HG03097 (cell line): ENCODE data around the gene LRRFIP1.

Source experiments
- ATAC-seq: cut with Tn5 transposase; IDR thresholded peaks from one replicate; pipeline ENCODE4 v1.9.1; 2021; ENCODE audit not compliant: unreplicated experiment, low FRiP score

Gene LRRFIP1

DNA sequence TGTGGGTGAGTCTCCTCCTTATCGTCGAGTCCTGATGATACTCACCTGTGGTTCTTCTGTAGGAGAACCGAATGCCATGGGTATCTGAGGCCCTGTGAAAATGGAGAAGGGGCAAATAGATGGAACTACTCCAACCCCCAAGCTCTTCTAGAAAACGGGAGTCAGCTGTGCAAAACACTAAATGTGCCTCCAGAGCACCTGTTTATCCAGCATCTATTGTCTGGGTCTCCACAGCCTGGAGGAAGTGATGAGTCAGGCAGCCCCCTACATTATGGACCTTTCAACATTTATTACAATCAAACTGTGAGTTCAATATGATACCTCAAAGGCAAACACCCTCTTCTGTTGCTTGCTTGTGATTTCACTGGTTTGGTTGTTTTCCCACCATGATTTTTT is 9.8 kb upstream of the LRRFIP1 start:
- no peak for ATAC-seq

DNA sequence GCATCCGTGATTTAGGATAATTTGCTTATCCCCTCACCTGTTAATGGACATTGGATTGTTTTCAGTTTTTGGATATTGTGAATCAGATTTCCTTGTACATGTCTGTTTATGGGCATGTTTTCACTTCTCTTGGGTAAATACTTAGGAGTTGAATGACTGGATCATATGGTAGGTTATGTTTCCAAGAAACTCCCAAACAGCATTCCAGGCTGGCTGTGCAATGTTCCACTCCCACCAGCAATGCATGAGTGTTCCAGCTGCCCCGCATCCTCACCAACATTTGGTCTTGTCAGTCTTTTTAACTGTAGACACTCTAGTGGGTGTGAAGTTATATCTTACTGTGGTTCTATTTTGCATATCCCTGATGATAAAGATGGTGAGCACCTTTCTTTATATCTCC is 8.9 kb upstream of the LRRFIP1 start:
- ATAC-seq = no peak

DNA sequence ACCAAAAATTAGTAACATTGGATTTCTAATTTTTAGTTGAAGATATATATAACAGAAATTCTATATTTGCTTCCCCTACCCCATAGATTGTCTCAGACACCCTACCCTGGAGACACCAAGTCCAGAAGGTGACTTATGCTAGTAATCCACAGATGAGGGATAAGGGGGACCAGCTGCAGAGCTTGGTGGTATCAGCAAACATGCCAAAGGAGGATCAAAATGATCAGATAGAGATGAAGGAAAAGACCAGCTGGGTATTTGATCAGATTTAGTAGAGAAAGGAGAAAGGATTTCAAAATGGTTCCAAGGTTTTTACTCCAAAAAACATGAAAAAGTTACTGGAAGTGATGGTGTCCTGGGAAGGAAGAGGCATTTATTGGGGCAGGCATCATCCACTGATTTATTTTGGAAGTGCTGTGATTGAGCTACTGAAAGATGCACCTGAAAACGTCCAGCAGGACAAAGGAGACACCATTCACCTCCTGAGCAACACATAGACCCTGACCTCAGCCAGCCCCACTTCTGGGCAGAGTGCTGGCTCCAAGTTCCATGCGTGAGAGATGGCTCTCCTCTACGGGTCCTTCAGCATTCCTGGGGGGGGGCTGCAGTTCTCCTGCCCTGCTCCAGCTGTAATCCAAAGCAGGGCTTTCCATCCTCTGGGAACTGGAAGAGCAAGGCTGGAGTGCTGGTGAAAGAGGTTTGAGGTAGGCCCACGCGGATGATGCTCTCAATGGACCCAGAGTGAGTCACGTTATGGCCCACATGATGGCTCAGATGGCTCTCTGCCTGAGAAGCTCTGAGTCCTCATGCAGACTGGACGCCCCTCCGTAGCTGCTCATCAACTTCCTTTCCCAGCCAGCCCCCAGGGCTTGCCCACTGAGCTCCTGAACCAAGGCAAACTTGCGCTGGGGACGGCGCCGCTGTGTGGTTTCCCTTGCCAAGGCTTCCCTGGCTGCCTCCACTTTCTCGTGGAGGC is 3.7 kb upstream of the LRRFIP1 start:
- ATAC-seq = no peak

DNA sequence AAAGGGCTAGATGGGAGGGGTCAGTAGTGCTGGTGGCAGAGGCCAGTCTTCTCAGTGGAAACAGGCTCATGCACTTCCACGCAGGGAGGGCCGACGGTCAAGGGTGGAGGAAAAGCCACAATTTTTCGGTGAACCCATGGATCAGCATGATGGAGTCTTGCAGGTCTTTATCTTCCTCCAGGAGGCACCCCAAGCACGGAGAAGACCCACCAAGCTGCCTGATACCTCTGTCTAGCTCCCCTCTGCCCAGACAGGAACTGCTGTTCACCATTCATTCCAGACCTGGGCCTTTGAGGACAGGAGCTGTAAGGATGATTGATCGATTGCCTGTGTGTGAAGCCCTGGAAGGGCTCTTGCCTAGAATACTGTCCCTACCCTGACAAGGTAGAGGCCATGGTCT is 2.8 kb upstream of the LRRFIP1 start:
- ATAC-seq = no peak

DNA sequence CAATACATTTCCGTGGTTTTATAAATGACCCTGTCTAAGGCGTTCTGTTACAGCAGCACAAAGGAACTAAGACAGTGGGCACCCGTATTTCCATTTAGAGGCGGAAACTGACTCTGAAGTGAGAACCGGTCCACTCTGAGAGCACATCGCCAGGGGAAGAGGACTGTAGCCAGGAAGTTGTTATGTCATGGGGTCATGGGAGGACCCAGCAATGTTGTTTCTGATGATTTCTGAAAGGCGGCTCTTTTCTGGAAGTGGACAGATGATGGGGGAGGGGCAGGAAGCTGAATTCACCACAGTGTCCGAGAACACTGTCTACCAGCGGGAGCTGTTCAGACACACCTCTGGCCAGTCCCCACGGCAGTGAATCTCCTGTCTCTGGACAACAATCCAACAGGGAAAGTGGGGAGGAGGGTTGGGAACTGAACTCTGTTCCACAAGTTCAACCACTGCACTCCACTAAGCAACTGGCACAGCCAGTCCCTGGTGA is 2.1 kb upstream of the LRRFIP1 start:
- ATAC-seq = no peak

DNA sequence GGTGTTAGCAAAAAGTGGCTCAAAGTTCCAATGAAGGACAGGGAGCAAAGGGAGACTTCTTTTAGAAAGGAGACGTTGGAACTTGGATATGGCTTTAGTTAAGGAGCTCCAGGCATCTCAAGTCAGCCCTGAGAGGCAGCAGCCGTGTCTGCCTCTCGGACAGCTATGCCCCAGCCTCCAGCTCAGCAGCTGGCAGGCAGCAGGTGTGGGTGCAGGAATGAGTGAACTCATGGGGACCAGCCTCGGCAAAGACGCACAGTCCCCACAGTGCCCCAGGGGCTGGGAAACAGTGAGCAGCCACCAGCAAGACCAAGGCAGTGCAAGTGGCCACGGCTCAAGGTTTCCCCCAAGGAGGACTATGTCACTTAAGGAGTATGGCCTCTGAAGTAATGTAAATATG is 1.6 kb upstream of the LRRFIP1 start:
- ATAC-seq = no peak

DNA sequence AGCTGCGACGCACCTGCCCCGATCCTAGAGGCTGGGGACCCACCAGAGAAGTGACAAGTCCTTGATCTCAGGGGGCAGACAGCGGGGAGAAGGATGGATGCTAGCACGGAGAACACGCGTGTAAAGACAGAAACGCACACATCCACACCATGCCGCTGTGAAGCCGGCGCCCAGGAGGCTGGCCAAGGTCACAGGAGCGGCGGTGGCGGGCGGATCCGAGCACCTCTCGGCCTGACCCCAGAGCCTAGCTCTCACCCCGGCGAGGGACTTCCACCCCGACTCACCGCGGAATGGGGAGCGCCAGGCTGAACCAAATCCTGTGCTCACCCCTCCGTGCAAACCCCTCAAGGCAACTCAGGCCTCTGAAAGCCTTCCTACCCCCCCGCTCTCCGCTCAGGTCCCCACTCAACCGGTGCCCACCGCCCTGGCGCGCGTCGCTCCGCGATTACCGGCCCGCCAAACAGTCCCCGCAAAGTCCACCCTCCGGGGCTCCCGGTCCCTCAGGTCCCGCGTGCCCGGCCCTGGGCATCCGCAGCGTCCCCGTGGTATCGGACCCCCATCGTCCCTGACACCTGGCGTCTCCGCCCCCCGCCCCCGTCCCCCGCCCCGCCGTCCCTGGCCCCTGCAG is 460 bp upstream of the LRRFIP1 start:
- no peak for ATAC-seq

DNA sequence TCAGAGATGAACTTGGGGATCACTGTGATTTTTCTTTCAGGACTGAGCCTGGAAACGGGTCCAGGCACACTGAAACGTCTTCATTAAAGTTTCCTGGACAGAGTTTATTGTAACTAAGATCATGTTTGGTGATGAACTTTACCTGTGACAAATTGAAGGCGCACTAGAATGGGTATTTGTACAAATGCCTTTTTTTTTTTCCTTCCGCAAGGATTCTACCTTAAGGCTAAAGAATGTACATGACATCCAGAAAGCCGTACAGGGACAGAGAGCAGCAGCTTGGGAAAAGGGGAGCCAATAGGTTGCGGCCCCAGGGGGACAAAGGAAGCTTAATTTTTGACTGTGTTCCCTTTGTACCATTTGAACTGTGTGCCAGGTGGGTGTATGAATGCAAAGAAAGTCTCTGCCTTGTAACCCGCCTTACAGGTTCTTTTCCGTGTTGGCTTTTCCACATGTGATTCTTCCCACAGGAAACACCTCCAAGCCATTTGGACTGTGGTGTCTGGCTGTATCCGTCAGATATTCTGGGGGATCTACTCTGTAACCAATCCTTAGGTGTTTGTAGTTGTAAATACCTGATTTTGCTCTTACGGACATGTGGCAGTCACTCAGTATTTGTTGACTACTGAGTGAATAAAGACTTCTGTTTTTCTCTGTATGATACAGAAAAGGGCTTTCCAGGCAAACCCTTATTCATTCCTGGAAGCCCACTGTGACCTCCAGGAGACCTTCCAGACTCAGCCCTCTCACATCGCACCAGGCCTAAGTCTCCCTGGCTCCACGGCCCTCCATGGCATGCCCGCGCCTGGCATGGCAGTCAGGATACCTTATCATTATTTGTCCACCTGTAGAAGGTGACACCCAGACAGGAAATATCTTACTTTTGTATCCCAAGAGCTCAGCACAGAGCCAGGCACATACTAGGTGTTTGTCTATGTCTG is 1.1 kb downstream of the LRRFIP1 start:
- ATAC-seq = no peak

DNA sequence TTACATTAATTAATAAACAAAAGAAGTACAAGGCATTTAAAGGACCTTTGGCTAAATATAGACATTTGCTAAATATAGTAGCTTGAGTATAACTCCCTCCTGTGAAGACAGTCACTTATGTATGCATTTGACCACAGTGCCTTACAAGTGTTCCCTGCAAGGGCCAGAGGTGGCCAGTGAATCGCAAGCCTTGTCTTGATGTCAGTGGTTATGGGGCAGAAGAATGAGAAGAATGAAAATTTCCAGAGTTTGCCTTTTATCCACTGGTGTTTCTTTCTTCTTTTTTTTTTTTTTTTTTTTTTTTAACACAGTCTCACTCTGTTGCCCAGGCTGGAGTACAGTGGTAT is 1.8 kb downstream of the LRRFIP1 start:
- ATAC-seq = no peak

DNA sequence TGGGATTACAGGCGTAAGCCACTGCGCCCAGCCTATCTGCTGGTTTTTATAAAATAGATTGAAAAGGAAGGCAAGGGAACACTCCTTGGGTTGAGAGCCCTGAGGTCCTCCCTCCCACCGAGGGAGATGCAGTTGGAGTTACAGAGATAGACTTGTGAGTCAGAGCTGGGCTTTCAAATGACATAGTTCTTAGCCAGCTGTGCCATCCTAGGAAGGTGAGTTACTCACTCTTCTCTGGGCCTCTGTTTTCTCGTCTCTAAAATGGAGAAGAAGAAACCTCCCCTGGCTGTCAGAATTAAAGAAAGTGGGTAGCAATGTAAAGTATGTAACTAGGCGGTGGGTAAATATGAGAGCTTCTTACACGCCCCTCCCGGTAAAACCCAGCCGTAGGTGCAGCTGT is 2.4 kb downstream of the LRRFIP1 start:
- ATAC-seq = no peak

DNA sequence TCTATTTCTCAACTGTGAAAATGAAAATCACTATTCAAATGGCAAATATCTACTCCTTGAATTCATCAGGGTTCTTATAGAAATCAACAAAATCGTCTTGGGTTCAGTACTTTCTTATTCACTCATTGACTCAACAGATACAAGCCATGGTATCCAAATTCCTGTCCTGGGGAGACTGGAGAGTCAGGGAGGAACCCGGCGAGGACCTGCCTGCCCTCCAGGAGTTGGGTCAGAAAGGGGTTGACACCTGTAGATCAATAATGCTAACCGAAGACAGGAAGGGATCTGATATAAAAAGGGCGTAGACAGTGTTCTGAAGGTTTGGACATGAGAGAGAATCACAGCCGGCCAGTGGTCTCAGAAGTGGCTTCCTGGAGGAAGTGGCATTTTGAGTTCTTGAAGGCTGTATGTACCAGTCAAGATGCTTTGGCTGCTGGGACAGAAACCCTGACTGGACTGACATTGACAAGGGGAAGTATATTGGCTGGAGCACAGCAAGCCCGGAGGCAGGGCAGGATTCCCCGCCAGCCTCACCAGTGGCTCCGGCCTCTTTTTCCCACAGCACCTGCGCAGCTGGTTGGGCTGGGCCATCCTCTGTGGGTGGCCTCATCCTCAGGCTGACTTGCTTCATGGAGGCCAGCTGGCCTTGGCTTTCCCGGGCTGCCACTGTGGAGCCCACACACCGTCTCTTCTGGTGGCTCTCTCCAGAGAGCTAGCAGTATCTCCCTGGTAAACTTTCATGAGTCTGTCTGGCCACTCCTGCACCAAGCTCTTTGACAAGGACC is 3.0 kb downstream of the LRRFIP1 start:
- no peak for ATAC-seq

DNA sequence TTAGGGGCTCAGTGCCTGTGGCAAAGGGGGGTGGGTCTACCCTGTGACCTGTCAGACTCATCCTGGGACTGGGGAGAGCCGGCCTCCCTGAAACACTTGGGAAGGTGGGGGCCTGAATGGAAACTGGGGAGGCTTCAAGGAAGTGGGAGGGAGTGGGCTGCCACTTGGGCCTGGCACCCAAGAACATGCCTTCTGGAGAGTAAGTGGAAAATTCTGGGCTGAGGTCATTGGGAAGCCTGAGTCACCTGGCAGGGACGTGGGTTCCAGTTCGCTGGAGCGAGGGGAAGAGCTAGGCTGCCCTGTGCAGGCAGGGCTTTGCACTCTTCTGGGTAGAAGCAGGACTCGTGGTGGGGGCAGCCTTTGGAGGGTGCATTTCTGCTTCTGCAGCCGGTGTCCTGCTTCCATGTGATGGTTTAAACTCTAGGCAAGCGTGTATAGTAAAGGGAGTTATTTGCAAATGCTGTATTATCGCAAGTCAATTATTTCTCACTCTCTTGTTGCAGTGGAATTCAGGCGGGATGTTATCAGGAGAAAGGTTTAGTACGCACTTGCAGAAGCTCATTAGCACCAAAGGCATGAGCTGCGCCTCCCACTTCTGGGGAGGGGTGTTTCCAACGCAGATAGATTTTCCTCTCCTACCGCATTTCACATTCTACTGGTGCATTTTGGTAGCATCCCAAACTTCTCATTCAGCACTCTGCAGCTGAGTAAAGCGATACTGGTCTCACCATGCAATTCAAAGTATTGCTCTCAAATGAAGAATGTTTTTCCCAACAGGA is 3.8 kb downstream of the LRRFIP1 start:
- ATAC-seq = no peak

DNA sequence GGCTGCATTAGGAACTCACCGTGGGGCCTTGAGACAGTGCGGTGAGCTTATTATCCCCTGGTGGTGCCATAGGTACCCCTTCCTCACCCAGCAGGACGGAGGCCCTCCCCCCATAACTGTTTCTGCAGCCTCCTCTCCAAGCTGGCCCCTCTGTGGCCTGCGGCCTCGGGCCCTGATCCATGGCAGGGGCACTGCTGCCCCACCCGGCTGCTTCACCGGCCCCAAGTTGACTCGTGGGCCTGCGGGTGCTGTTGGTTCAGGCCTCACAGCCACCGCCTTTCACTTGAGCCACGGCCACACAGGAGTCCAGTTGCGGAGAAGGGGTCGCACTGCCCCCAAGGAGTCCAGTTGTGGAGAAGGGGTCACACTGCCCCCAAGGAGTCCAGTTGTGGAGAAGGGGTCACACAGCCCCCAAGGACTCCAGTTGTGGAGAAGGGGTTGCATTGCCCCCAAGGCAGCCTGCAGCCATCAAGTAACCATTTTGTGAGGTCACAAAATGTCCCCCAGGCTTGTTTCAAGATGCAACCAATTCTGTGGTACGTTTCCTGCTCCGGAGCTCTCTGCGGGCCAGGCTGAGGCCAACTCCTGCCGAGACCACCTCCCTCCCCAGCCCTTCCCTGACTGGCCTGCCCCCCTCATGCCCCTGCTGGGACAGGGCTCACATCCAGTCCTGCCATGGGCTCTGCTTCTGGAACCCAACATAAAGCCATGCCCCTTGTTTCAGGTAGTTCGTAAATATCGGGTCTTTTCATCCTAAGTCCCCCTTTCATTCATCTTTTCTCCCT is 4.6 kb downstream of the LRRFIP1 start:
- ATAC-seq = no peak

DNA sequence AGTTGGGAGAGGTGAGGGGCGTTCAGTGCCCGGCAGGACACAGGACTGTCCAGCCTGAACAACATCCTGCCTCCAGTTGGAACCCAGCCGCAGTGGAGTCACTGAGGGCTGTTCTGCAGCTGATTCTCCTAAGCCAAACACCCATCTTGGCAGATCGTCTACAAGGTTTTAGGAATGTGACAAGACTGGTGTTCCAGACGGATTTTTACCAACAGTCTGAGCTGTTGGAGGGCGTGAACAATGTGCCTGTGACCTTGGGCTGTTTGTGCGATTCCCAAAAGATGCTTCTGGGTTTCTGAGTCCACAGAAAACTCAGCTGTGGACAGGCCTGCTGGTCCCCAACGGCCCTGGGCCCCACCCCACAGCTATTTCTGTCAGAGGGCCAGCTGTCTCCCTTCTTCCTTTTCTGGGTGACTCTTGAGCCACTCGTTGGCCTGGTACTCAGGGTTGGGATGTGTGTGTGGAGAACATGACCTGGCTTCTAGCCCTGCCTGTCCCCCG is 5.7 kb downstream of the LRRFIP1 start:
- ATAC-seq = no peak

DNA sequence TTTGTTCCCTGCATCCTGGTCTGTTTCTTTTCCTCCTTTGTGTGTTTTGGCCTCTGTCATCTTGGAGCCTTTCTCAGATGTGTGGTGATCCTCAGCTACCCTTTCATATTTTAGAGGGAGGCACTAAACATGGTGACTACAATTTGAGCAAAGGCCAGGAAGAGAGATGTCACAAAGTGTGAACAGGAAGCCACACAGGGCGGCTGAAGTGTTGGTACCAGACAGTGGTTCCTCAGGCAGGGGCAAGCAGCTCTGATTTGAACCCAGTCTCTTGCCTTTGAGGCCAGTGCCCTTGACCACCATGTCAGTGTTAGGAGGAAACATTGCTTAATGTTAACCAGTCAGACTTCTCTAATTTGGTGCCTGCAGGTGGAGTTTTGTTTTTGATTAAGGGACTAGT is 9.2 kb downstream of the LRRFIP1 start:
- ATAC-seq = no peak

DNA sequence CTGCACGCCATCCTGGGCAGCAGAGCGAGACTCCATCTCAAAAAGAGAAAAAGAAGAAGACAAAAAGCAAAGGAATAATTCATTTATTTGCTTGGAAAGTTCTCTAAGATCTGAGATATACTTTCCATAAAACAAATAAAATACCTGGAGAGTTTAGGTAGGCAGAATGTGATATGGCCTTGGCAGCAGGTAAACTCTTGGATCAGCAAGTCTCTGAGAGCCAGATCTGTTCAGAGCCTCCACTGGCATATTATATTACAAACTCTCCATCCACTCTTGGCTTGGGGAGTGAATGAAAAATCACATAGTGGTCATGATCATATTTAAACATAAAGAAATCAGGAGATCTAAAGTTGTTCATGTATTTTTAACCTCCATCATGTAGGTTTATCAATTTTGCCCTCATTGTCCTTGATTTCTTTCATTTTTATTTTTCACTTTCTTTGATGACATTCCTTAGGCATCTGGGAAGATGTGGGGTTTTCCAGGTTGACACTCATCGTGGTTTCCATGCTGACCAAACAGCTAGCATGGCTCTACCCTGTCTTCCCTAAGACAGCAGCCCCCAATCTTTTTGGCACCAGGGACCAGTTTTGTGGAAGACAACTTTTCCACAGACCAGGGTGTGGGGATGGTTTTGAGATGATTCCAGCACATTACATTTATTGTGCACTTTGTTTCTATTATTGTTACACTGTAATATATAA is 10.2 kb downstream of the LRRFIP1 start:
- ATAC-seq = no peak

DNA sequence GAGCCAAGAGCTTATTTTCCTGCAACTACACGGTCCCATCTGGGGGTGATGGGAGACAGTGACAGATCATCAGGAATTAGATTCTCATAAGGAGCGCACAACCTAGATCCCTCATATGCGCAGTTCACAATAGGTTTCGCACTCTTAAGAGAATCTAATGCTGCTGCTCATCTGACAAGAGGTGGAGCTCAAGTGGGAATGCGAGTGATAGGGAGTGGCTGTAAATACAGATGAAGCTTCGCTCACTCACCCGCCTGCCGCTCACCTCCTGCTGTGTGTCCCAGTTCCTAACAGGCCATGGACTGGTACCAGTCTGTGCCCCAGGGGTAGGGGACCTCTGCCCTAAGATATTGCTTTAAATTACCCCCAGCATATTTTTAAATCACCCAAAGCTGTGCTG is 10.8 kb downstream of the LRRFIP1 start:
- ATAC-seq = no peak
